ENCODE data around the gene IRX4. TPM values are rescaled to one million over a fixed set of nuclear protein-coding genes. Genes with fewer than 3 reads are reported as not detected.

Gene IRX4
- total RNA-seq, 2 donors from 2014 or later = 0.22 TPM; not detected in 1

GRCh38 chr5:1914471-1914870 lies 31.7 kb upstream of the IRX4 start:
- Histone ChIP-seq H3K36me3 (ENCODE audit: control insufficient read depth, insufficient read depth, low read length) (no peaks in the 10 kb centered on the region), H3K9me3 (ENCODE audit: control insufficient read depth, low read length) (no peaks in the 10 kb centered on the region), H3K9ac (ENCODE audit: extremely low read depth, low read length, poor library complexity, severe bottlenecking) (no peak overlapping the region), H3K4me3 (ENCODE audit: low read length) (no peak overlapping the region), H3K27ac (ENCODE audit: low read depth, low read length) (no peak overlapping the region), H3K27me3 (ENCODE audit: control insufficient read depth, insufficient read depth, low read length, poor library complexity, severe bottlenecking) (no peaks in the 10 kb centered on the region), H3K4me1 (ENCODE audit: control insufficient read depth, insufficient read depth, low read length) (no peaks in the 10 kb centered on the region)
- 92 to 96% methylated on average over 8 of the region's 8 CpGs for WGBS, 2 experiments (ENCODE audit: insufficient coverage in 1 of 2, insufficient read length in 1 of 2)
- H3K27me3 Mint-ChIP-seq (ENCODE audit: insufficient read depth) = peaks cover 3% of the 10 kb centered on the region
- DNase-seq = peak; percentile 20
- no peak overlapping the region for H3K27ac Mint-ChIP-seq
- no peak for TF ChIP-seq CTCF (conservative IDR thresholded peaks at IDR 0.05)
- H3K4me3 Mint-ChIP-seq = no peak overlapping the region
- no peaks in the 10 kb centered on the region for H3K9me3 Mint-ChIP-seq
- no peaks in the 10 kb centered on the region for H3K4me1 Mint-ChIP-seq
- no peaks in the 10 kb centered on the region for H3K36me3 Mint-ChIP-seq (ENCODE audit: low read depth)

- peaks cover 3% of the 10 kb centered on the region for H3K27me3 Mint-ChIP-seq (ENCODE audit: insufficient read depth)
- no peak overlapping the region for H3K27ac Mint-ChIP-seq
- no peaks in the 10 kb centered on the region for H3K36me3 Mint-ChIP-seq (ENCODE audit: low read depth)
- no peaks in the 10 kb centered on the region for H3K4me1 Mint-ChIP-seq
- no peaks in the 10 kb centered on the region for H3K9me3 ChIP-seq (ENCODE audit: control insufficient read depth, low read length)
- no peak overlapping the region for H3K27ac ChIP-seq (ENCODE audit: low read depth, low read length)
- H3K36me3 ChIP-seq (ENCODE audit: control insufficient read depth, insufficient read depth, low read length) = no peaks in the 10 kb centered on the region
- no peaks in the 10 kb centered on the region for H3K27me3 ChIP-seq (ENCODE audit: control insufficient read depth, insufficient read depth, low read length, poor library complexity, severe bottlenecking)
- H3K4me3 ChIP-seq (ENCODE audit: low read length) = no peak overlapping the region
- DNase-seq = peak; percentile 21
- WGBS, 2 experiments (ENCODE audit: insufficient coverage in 1 of 2, insufficient read length in 1 of 2) = 93 to 94% methylated on average over 13 to 15 of the region's 15 CpGs
- no peaks in the 10 kb centered on the region for H3K4me1 ChIP-seq (ENCODE audit: control insufficient read depth, insufficient read depth, low read length)
- no peak overlapping the region for H3K4me3 Mint-ChIP-seq
- TF ChIP-seq CTCF (conservative IDR thresholded peaks at IDR 0.05) = no peak
- H3K9me3 Mint-ChIP-seq = no peaks in the 10 kb centered on the region
- no peak overlapping the region for H3K9ac ChIP-seq (ENCODE audit: extremely low read depth, low read length, poor library complexity, severe bottlenecking)
Measured at GRCh38 chr5:1913578-1913977, 30.9 kb upstream of the IRX4 start.

- no peak overlapping the region for H3K4me3 Mint-ChIP-seq
- Histone ChIP-seq H3K4me1 (ENCODE audit: control insufficient read depth, insufficient read depth, low read length) (no peaks in the 10 kb centered on the region), H3K27me3 (ENCODE audit: control insufficient read depth, insufficient read depth, low read length, poor library complexity, severe bottlenecking) (no peaks in the 10 kb centered on the region), H3K9ac (ENCODE audit: extremely low read depth, low read length, poor library complexity, severe bottlenecking) (no peak overlapping the region), H3K9me3 (ENCODE audit: control insufficient read depth, low read length) (no peaks in the 10 kb centered on the region), H3K4me3 (ENCODE audit: low read length) (no peak overlapping the region), H3K27ac (ENCODE audit: low read depth, low read length) (no peak overlapping the region), H3K36me3 (ENCODE audit: control insufficient read depth, insufficient read depth, low read length) (no peaks in the 10 kb centered on the region)
- TF ChIP-seq CTCF (conservative IDR thresholded peaks at IDR 0.05) = no peak
- H3K4me1 Mint-ChIP-seq = no peaks in the 10 kb centered on the region
- no peaks in the 10 kb centered on the region for H3K9me3 Mint-ChIP-seq
- no peak overlapping the region for H3K27ac Mint-ChIP-seq
- H3K27me3 Mint-ChIP-seq (ENCODE audit: insufficient read depth) = peaks cover 3% of the 10 kb centered on the region
- no peaks in the 10 kb centered on the region for H3K36me3 Mint-ChIP-seq (ENCODE audit: low read depth)
- 90 to 95% methylated on average over 13 to 18 of the region's 18 CpGs for WGBS, 2 experiments (ENCODE audit: insufficient coverage in 1 of 2, insufficient read length in 1 of 2)
- DNase-seq = no peak
Measured at GRCh38 chr5:1912951-1913565, 30.3 kb upstream of the IRX4 start.

Data from endodermal cell (in vitro differentiated cells).